ENCODE results near the gene HYAL2.

The HYAL2 gene

DNA sequence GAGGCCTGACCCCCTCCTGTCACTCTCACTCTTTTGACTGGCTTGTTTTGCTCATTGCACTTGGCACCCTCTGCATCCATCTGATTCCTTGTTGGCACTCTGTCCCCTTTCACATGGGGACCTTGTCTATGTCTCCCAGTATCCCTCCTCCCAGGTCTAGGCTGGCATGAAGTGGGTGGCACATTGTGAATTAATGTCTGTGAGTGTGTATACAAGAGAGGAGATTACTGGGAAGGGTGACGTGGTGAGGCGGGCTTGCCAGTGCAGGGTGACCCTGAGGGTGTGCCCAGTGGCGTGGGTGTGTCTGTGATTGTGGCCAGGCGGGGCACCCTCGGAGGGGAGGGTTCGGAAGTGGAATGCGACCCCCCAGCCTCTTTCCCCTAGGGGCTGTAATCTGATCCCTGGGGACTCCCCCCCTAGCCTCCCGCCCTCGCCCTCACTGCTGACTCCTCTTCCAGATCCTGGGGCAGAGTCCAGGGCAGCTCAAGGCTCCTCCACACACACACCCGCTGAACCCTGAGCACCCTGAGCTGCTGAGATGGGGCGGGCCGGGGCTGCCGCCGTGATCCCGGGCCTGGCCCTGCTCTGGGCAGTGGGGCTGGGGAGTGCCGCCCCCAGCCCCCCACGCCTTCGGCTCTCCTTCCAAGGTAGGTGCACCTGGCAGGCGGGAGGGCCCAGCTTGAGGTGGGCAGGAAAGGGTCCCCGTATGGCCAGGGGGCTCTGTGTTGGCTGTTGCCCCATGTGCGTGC is 53.7 kb downstream of the HYAL2 start, which contains the start of gene SEMA3B:
TSS of gene SEMA3B (plus strand) at position 445 of the 749 bp plus-strand sequence. CDS start at position 539, 94 bp downstream.
- no peak for DNase-seq

DNA sequence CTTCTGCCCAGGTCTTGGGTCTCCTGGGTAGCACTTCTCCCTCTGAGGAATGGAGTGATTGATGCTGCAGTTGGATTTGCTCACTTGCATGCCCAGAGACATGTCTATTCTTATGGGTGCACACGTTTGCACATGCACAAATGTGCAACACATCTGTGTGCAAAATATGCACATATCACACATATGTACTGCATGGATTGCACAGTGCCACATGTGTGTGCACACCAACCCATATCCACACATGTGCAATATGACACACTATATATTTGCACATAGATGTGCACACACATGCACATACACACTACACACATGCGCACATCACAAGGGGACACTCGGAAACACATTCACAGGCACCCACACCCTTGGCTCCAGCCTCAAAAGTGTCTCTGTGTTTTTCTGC is 54.3 kb downstream of the HYAL2 start:
- DNase-seq: no peak

All from NCI-H526 treated with DMSO at 0.1 percent for 48 hours (cell line).